Keratinocyte (primary cell): Measurements from ENCODE around the gene MC2R.

ENCODE experiments used
- EZH2 ChIP-seq: IDR thresholded peaks from one replicate; pipeline ENCODE4 v1.6.1; 2012; ENCODE audit warnings: inconsistent platforms, mild to moderate bottlenecking, low read length, moderate library complexity
- TF ChIP-seq, protein P1 (sequence below), 3 experiments: IDR thresholded peaks in 1 of 3; conservative IDR thresholded peaks in 1 of 3; optimal IDR thresholded peaks in 1 of 3; 2 replicates in 2 of 3; 3 replicates in 1 of 3; pipeline versions ENCODE3 to v1.5.1; 2011; ENCODE audit warnings: low read length in 3 of 3, mild to moderate bottlenecking in 3 of 3, moderate library complexity in 2 of 3, control low read depth in 1 of 3, inconsistent platforms in 1 of 3; ENCODE audit not compliant: insufficient read depth in 2 of 3; ENCODE audit errors: extremely low read depth in 1 of 3

DNA sequence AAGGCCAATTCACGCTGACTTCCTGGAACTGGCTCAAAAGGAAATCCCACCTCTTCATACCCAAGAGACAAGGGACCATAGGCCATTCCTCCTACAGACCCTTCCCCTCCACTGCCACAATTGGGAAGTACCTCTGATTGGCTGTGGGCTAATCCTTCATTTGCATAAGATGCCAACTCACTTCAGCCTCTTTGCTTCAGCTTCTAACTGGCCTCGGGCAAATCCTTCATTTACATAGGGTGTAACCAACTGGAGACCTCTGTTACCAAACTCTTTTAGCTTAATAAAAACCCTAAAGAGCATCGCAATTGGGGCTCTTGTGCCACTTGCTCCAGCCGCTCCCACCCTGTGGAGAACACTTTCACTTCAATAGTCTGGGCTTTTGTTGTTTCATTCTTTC, 38.2 kb downstream of the MC2R start:
- TF ChIP-seq, protein P1, sequence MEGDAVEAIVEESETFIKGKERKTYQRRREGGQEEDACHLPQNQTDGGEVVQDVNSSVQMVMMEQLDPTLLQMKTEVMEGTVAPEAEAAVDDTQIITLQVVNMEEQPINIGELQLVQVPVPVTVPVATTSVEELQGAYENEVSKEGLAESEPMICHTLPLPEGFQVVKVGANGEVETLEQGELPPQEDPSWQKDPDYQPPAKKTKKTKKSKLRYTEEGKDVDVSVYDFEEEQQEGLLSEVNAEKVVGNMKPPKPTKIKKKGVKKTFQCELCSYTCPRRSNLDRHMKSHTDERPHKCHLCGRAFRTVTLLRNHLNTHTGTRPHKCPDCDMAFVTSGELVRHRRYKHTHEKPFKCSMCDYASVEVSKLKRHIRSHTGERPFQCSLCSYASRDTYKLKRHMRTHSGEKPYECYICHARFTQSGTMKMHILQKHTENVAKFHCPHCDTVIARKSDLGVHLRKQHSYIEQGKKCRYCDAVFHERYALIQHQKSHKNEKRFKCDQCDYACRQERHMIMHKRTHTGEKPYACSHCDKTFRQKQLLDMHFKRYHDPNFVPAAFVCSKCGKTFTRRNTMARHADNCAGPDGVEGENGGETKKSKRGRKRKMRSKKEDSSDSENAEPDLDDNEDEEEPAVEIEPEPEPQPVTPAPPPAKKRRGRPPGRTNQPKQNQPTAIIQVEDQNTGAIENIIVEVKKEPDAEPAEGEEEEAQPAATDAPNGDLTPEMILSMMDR (optimal IDR thresholded peaks at IDR 0.05 in 1 of 3, IDR thresholded peaks at IDR 0.05 in 1 of 3, conservative IDR thresholded peaks at IDR 0.05 in 1 of 3; ENCODE audit: extremely low read depth in 1 of 3, insufficient read depth in 2 of 3, low read length in 3 of 3): no peak
- TF ChIP-seq EZH2: no peak
